Activated CD4-positive, CD25-positive, alpha-beta regulatory T cell treated with anti-CD3 and anti-CD28 coated beads, Interleukin-2, amount 50 U/mL, for 24 hours (primary cell): Measurements from ENCODE around the gene MEIOSIN.

Source experiments
- ATAC-seq, 2 donors: fragments of 150-1000 bp; cut with Tn5 transposase; one replicate each; pipeline ENCODE4 v1.10.0; 2021; ENCODE audit warnings: mild to moderate bottlenecking in 1 of 2, moderate library complexity in 1 of 2

The MEIOSIN gene

DNA sequence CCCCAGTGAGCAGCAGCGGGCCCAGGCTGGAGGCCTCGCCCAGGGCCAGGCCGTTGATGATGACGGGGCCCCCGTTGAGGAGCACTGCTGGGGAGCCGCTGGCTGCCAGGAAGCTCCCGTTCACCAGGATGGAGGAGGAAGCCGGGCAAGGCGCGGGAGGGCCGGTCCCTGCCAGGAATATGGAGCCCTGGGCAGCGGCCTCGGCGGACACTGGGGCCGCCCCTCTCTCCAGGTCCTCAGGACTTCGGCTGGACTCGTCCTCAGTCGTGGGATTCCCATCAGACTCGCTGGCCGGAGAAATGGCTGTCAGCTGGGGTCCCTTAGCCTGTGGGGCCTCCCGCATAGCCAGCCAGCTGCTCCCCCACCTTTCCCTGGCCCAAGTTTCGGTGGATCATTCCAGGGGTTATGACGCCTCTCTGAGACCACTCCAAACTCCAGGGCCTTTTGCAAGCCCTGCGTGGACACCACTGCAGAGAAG lies 33.7 kb downstream of the MEIOSIN start:
- ATAC-seq: no peak

DNA sequence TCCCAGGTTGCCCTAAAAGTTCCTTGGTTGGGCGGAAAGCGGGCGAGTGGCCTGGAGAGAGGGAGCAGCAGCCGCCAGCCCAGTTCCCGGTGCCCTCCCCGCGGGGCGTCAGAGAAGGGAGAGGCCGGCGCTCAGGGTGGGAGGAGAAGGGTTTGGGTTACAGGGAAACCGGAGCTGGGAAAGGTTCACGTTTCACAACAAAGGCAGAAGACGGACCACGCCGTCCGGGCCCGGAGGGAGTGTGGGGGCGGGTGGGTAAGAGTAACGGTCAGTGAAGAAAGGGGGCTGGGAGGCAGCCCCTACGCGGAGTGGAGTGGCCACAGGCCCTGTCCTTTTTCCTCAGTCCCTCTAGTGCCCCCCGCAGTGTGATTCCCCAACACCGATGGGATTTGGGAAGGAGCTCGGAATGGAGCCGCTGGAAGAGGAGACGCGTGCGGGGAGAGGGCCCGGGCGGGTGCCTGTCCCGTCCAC lies 34.2 kb downstream of the MEIOSIN start:
- ATAC-seq: no peak

- ATAC-seq: no peak
These were observed 34.8 kb downstream of the MEIOSIN start for GRCh38 chr19:45767881-45768654.

GRCh38 chr19:45768655-45768983 lies 35.4 kb downstream of the MEIOSIN start:
- no peak for ATAC-seq

DNA sequence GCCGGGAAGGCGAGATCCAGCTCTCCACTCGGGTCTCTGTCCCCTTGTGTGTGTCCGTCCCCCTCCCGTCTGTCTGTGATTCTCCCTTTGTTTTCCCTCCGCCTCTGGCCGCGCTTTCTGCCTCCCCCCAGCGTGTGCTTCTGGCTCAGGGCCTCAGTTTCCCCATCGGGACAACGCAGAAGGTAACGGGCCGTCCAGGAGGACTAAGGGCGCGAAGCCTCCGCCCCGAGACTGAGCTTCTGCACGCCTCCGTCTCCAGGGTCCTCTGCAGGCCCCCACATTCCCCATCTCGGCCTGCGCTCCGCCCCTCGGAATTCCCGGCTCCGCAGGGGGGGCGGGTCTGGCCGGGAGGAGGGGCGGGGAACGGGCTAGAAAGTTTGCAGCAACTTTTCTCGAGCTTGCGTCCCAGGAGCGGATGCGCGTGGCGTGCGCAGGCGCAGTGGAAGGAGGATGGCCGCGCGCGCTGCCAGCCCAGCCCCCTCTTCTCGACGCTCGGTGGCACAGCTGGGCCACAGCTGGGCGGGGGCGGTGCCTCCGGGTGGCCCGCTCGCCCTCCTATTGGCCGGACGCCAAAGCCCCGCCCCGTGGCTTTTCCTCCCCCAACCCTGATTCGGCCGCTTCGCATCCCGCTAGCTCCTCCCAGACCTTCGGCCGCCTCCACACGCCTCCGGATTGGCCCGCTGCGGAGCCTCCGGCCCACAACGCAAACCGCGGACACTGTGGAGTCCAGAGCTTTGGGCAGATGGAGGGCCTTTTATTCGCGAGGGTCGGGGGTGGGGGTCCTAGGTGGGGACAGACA lies 35.9 kb downstream of the MEIOSIN start, which contains the start of gene SIX5:
Gene SIX5 (minus strand): TSS at position 269 of the 799 bp plus-strand sequence. CDS start 408 bp downstream, outside the sequence.
- ATAC-seq: peak; percentile 63 to 64

DNA sequence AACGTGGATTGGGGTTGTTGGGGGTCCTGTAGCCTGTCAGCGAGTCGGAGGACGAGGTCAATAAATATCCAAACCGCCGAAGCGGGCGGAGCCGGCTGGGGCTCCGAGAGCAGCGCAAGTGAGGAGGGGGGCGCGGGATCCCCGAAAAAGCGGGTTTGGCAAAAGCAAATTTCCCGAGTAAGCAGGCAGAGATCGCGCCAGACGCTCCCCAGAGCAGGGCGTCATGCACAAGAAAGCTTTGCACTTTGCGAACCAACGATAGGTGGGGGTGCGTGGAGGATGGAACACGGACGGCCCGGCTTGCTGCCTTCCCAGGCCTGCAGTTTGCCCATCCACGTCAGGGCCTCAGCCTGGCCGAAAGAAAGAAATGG lies 36.6 kb downstream of the MEIOSIN start:
- peak; percentile 18 to 23 for ATAC-seq

- peak; percentile 71 to 76 for ATAC-seq
These were observed 37.2 kb downstream of the MEIOSIN start for GRCh38 chr19:45770192-45771101.

- no peak for ATAC-seq
These were observed 38.2 kb downstream of the MEIOSIN start for GRCh38 chr19:45771311-45771933.

DNA sequence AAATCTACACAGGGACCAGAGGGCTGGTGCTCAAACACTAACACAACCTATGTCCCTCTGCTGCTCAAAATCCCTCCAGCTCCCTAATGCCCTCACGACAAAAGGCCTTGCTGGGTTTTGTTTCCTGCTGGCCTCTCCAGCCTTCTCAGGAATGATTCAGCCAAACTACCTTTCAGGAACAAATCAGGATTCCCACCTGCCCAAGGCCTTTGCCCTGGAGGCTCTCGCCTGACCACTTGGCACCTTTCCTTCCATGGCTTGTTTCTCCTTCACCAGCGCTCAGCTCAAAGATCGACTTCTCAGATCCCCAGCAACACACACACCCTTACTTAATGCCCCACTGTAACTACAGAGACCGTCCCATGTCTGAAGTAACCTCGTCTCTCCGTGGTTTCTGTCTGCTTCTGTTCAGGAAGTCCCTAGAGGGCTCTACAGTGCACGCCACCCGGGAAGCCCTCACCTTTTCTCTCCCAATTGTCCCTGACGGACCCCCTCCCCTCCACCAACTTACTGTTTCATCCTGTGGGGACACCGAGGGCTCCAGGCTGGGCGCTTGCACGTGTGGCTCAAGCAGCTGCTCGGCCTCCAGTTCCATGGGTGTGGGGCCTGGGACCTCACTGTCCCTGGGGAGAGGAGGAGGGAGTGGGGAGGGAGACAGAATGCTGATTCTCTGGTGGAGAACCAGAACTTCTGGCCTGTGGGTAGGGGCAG lies 39.0 kb downstream of the MEIOSIN start:
- ATAC-seq: no peak

- ATAC-seq: no peak
These were observed 39.7 kb downstream of the MEIOSIN start for GRCh38 chr19:45772912-45773311.

DNA sequence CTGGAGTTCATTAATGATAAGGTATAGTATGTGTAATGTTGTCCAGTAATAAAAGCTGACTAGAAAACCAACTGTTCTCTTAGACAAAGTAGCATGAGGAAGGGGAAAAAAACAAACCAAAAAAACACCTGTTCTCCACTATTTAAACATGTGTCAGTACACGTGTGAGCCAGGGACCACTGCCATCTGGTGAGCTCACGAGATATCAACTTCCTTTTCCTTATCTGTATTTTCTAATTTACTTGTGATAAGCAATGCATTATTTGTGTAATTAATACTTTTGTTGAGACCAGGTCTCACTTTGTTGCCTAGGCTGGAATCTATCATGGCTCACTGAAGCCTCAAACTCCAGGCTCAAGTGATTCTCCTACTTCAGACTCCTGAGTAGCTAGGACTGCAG lies 40.1 kb downstream of the MEIOSIN start:
- no peak for ATAC-seq

DNA sequence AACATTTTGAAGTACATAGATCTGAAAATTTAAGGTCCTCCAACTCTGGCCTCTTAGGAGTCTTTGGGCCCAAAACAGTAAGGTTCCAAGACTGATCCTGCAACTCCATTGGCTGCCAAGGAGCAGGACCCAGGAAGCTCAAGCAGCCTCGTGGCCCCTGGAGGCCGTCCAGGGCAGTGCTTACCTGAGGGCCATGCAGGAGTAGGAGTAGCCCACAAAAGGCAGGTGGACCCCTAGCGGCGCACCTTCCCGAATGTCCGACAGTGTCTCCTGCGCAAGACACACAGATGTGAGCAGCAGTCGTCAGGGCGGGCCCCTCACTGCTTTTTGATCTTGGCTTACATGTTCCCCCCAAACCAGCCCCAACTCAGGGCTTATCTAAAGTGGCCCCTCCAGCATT lies 41.5 kb downstream of the MEIOSIN start:
- no peak for ATAC-seq

- ATAC-seq: no peak
These were observed 44.2 kb downstream of the MEIOSIN start for GRCh38 chr19:45777395-45777961.

GRCh38 chr19:45778010-45778661 lies 44.9 kb downstream of the MEIOSIN start:
- ATAC-seq: no peak

GRCh38 chr19:45779231-45780145 lies 46.2 kb downstream of the MEIOSIN start:
- ATAC-seq: peak; percentile 94 to 95

- ATAC-seq: no peak
These were observed 46.9 kb downstream of the MEIOSIN start for GRCh38 chr19:45780146-45780447.

GRCh38 chr19:45780448-45781213 lies 47.4 kb downstream of the MEIOSIN start:
- no peak for ATAC-seq

GRCh38 chr19:45781214-45782161 lies 48.2 kb downstream of the MEIOSIN start:
- no peak for ATAC-seq
